GM21381 (cell line): Measurements from ENCODE around the gene KHDC3L.
"Not testable (repeated sequence)": the region's sequence is repeated elsewhere in the genome, so short reads cannot be mapped to it uniquely, and the experiment has no call there.

Experiments
- ATAC-seq: cut with Tn5 transposase; IDR thresholded peaks from one replicate; pipeline ENCODE4 v1.9.1; 2021; ENCODE audit warnings: mild to moderate bottlenecking, moderate library complexity; ENCODE audit not compliant: unreplicated experiment

KHDC3L gene

DNA sequence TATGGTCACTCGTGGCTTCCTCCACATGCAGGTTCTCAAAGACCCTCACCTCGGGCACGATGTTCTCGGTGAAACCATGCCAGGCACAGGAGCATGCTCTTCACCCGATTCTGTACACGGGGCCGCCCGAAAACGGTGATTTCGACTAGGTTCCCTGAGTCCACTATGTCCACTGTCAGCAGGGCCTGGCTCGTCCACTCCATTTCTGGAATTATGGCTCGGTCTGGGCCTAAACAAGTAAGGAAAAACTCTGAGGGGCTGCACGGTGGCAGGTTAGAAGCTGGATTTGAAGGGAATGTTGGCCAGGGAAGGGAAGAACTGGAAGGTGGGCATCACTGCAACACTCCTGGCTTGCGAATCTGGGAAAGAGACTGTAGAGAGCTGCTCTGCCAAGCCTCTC lies 6.7 kb downstream of the KHDC3L start:
- no peak for ATAC-seq

DNA sequence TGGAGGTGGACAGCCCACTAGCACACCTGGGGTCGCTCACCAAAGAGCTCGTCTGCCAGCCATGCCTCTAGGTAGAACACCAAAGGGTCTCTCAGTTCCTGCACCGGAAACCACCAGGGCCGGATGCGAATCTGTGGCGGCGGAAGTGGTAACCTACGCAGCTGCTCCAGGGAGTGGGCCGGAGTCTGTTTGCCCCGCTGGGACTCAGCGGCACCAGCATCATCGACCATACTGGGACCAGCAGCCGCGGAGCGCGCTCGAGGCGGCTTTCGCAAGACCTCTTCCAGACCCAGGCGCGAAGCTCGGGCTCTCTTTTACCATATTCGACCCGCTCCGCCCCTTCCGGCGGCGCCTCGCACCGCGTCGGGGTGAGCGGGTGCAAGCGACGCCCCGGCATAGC lies 7.1 kb downstream of the KHDC3L start, which contains the start of gene OOEP:
Gene OOEP, minus strand, starts transcription at position 335 of the 400 bp plus-strand sequence. Its CDS starts 105 bp downstream, at position 230.
- ATAC-seq: no peak

DNA sequence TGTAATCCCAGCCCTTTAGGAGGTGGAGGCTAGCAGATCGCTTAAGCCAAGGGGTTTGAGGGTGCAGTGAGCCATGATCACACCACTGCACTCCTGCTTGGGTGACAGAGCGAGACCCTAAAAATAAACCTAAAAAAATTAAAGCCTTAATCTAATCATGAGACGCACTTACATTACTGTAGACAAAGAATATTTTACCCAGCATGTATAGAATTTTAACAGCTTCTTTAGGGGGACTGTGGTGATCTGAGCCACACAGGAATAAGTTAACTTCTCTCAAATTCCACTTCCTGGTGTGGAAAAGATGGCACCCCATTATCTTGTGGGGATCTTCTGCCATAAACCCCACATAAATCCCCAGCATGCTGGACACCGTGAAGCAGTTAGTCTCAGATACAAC lies 9.5 kb downstream of the KHDC3L start:
- no peak for ATAC-seq

DNA sequence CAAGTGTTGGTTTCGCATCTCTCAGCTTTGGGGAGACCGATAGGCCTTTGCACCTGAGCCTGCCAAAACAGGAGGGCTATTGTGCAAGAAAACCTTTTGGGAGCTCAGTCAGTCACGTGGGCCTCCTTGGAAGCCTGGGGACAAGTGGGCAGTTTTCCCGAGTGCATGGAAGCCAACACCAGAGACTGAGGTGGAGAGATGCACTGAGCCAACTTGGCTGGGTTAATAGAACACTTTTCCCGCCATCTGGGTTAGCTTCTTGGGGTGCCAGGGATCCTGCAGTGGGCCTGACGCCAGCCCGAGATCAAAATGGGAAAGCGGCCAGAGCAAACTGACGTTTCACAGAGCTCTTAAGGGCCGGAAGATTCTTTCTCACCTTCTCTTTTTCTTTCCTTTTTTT lies 10.1 kb downstream of the KHDC3L start:
- ATAC-seq: no peak

DNA sequence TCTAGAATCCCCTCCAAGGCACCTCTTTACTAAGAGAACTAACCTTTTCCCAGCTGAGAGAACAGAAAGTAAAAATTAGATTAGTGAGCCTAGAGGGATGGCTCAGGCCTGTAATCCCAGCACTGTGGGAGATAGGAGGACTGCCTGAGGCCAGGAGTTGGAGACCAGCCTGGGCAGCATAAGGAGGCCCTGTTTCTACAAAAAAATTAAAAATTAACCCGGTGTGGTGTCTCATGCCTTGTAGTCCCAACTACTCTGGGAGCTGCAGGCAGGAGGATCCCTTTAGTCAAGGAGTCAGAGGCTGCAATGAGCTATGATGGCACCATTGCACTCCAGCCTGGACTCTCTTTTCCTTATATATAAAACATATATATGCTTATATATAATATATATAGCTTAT lies 12.8 kb downstream of the KHDC3L start:
- ATAC-seq: no peak

DNA sequence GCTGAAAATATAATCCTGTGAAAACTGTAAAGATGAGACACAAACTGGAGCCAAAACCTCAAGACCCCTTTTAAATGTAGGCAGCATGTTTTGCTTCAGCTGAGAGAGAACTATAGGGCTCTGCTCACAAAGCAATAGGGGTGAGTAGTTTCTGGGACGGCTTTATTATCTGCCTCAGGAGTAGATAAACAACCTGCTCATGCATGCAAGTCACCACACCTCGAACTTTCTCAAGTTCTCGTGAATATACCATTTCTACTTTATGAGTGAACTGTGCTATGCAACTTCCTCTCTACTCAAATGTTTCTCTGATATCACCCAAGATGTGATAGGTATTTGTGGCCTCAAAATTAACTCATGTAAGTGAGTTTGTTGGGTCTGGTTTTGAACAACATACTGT lies 14.8 kb downstream of the KHDC3L start:
- no peak for ATAC-seq

DNA sequence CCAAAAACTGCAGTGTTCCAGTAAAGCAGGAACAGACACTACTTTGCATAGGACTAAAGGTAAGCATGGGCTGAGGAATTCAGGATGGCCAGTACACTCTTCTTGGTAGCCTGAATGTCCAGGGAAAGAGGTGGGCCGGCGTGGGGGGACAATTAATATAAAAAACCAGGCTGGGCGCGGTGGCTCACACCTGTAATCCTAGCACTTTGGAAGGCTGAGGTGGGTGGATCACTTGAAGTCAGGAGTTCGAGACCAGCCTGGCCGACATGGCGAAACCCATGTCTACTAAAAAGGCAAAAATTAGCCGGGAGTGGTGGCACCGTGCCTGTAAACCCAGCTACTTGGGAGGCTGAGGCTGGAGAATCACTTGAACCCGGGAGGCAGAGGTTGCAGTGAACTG lies 19.1 kb downstream of the KHDC3L start:
- not testable (repeated sequence) for ATAC-seq

DNA sequence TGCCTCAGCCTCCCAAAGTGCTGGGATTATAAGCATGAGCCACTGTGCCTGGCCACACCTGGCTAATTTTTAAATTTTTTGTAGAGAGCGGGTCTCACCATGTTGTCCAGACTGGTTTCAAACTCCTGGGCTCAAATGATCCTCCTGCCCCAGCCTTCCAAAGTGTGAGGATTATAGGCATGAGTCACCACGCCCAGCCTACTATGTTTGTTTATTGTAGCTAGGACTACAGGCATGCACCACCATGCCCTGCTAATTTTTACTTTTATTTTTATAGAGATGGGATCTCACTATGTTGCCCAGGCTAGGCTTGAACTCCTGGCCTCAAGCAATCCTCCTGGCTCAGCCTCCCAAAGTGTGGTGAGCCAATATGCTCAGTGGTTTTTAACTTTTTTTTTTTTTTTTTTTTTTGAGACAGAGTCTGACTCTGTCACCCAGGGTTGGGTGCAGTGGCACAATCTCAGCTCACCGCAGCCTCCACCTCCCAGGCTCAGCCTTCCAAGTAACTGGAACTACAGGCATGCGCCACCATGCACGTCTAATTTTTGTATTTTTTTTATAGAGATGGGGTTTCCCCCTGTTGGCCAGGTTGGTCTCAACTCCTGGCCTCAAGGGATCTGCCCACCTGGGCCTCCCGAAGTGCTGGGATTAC lies 20.1 kb downstream of the KHDC3L start:
- ATAC-seq: no peak

DNA sequence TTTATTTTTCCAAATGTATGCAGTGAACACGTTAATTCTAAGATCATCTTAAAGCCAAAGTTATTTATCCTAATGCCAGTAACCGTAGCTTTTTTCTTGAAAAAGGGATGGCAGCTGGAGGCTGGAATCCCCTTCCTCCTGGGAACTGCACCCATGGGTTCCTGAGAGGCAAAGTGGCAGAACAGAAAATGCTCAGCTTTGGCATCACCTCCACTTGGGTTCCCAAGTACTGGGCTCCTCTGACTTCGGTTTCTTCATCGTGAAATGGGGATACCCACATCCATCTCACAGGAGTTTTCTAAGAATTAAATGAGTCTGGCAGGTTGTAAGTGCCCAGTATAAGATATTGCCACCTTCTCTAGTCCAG lies 26.0 kb downstream of the KHDC3L start:
- ATAC-seq: peak; percentile 12

DNA sequence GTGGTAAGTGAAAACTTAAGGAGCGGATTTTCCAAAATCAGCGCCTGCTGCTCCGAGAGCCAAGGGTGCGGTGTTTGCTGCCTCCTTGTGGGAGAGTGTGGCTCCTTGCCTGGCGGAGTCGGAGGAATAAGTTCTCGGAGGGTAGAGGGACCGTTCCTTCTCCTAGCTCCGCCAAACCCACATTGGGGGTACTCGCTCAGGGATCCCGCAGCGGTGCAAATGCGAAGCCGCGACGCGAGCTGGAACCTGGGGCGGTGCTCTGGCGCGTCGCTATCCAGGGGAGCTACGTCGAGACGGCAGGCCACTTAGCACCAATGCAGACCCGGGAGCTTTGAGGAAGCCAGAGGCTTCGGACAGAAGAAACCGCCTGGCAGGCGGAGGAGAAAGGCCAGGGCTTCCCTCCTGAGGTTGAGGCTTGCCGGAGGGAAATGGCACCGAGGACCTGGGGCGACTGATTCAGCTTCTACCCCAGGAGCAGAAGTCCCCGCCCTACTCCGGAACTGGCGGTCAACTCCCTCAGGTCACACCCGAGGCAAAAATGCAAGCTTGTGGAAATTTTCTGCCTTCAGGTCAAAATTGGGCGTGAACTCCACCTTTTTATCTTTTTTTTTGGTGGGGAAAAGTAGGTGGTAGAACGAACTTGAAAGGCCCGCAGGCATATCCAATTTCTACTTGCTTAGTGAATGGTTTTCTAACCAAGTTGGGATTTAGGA lies 26.5 kb downstream of the KHDC3L start:
- ATAC-seq: peak; percentile 78

DNA sequence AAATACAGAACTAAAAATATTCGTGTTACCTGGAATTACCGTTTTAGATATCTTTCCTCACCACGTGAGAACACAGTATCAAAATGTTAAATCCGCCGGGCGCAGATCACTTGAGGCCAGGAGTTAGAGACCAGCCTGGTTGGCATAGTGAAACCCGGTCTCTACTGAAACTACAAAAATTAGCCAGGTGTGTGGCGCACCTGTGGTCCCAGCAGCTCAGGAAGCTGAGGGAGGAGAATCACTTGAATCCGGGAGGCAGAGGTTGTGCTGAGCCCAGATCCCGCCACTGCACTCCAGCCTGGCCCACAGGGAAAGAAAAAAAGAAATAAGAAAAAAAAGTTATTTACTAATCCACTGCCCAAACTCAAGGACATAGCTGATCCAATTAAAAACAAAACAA lies 27.4 kb downstream of the KHDC3L start:
- ATAC-seq: no peak

DNA sequence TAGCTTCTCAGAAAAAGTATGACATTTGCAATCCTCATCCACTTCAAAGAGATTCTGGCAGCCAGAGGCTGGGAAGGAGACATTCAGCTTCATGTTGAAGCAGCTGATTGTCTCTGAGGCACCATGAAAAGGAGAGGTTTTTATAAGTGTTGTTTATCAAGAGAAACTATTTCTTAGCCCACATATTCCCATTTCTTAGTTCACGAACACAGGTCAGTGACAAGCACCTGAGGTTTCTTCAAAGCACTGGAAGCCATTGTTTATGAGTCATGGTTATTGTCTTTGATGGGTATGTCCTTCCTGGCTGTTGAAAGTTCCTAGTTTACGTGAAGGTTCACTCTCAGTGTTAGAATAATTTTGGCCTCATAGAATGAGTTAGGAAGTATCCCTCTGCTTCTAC lies 29.2 kb downstream of the KHDC3L start:
- no peak for ATAC-seq

DNA sequence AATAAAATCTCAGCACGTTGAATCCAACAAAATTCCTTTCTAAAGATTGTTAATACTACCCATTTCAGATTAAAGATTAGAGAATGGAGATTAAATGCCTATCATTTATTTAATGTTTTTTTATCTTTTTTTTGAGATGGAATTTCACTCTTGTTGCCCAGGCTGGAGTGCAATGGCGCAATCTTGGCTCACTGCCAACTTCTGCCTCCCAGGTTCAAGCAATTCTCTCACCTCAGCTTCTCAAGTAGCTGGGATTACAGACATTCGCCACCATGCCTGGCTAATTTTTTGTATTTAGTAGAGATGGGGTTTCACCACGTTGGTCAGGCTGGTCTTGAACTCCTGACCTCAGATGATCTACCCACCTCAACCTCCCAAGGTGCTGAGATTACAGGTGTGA lies 29.7 kb downstream of the KHDC3L start:
- ATAC-seq: not testable (repeated sequence)

DNA sequence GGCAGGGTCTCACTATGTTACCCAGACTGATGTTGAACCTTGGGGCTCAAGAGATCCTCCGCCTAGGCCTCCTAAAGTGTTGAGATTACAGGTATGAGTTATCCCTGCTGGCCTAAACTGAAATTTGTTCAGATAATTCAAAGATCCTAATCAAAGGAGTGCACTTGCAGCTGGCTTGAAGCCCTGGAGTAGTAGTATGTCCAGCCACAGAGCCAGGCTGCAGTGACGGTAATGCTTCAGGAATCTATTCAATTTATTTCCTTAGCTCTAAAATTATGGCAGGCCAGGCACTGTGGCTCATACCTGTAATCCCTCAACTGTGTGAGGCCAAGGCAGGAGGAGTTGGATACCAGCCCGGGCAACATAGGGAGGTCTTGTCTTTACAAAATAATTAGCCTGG lies 30.8 kb downstream of the KHDC3L start:
- no peak for ATAC-seq

DNA sequence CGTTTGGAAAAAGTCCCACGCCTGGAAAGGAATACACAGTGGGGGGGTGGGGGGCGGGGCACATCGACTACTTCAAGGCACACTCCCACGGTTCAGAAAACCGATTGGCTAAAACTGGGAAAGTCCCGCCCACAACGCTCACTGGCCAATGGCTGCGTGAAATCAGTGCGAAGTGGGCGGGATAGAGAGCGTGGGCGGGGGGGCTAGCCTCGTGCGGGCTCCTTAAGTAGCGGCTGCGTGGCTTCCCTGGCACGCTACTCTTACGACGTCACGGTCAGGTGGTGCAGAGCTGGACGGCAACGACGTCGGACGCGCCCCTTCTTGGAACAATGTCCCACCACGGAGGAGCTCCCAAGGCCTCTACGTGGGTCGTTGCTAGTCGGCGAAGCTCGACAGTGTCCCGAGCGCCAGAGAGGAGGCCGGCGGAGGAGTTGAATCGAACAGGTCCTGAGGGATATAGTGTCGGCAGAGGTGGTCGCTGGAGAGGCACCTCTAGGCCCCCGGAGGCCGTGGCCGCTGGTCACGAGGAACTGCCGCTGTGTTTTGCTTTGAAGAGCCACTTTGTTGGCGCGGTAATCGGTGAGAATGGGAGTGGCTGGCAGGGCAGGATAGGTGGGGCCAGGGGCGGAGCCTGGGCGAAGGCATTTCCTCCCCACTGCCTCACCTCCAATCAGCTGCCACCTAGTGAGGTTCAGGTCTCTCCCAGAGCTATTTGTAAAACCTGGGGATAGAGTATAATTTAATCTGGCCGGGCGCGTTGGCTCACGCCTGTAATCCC lies 32.3 kb downstream of the KHDC3L start, which contains the start of gene DDX43:
Gene DDX43, plus strand, starts transcription at position 252 of the 778 bp plus-strand sequence. Its CDS starts 78 bp downstream, at position 330.
- no peak for ATAC-seq

DNA sequence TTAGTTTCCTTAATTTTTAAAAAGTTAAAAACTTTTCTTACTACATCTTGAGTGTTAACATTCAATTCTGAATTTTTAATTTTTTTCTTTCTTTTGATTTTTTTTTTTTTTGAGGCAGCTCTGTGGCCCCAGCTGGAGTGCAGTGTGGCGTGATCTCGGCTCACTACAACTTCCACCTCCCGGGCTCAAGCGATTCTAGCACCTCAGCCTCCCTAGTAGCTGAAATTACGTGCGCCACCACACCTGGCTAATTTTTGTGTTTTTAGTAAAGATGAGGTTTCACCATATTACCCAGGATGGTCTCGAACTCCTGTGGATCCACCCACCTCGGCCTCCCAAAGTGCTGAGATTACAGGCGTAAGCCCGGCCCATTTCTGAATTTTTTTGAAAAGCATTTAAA lies 33.4 kb downstream of the KHDC3L start:
- no peak for ATAC-seq

DNA sequence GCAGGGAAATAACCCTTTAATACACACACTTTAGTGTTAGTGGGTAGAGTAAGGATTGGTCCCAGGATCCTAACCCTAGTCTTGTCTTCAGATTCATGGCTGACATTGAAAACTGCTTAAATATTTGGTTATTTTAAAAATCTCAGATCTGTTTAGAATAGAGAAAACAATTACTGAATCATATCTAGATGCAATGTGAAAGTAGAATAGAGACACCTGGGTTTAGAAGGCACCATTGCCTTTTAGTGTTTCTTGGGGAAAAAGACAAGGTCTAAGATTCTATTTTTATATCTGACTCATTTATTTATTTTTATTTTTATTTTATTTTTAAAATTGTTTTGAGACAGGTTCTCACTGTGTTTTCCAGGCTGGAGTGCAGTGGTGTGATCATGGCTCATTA lies 38.2 kb downstream of the KHDC3L start:
- no peak for ATAC-seq

DNA sequence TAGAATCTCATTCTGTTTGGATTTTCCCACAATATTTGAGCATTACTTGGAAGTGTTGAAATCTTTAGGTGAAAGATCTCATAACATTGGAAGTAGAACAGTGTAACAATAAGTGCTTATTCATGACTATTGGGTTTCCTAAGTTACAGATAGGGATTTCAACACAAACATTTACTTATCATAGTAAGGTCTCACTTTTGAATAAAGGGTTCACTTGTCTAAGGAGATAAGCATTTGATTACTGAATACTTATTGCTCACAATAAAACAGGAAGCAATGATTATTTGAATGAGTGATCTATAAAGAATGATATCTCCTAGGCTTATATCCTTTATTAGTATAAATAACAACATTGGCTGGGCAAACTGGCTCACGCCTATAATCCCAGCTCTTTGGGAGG lies 46.9 kb downstream of the KHDC3L start:
- ATAC-seq: no peak

DNA sequence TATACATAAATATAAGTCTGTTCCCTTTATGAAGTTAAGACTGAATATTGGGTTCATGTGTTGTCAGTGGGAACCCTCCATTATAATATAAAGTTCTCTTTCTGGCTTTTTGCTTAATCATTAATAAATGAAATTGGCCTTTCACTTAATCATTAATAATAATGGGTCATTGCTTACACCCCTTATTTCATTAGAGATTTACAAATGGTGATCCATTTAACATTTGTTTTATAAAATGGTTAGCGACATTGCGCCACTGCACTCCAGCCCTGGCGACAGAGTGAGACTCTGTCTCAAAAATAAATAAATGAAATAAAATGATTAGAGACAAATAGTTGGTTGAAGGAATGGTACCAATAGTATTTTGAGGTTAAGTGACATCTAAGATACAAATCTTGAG lies 50.6 kb downstream of the KHDC3L start:
- ATAC-seq: no peak
